ENCODE measurements around the gene ZFYVE9. TPM values are rescaled to one million over a fixed set of nuclear protein-coding genes. Genes with fewer than 3 reads are reported as not detected.

ZFYVE9 gene
- total and polyA plus RNA-seq, 4 donors: 38.9 to 96.7 (median 46.1) TPM

DNA sequence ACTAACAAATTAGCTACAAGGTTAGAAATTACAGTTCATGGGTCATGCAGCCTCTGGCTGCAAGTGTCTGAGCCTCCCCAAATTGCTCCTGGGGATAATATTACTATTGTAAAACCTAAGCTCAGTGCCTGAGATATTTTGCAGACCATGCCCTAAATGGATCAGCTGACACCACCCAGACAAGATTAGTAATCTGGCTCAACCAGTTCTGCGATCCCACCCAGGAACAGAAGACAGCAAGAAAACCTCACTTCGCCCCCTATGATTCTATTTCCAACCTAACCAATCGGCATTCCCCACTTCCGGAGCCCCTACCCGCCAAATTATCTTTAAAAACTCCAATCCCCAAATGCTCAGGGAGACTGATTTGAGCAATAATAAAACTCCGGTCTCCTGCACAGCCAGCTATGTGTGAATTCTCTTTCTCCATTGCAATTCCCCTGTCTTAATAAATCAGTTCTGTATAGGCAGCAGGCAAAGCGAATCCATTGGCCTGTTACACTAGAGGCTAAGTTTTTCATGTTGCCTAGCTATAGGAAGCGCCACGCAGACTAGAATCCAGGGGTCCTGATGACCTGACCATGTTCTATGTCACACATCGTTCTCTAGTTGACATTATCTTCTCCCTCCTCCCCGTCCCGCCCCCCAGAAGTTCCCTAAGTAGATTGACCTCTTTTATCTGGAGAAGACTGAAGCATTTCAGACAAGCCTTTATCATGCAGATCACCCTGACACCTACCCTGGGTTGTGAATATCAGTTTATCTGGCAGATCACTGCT is 22.4 kb upstream of the ZFYVE9 start:
- no peaks in the 10 kb centered on the region for H3K36me3 ChIP-seq (ENCODE audit: control insufficient read depth, insufficient read depth, low read length)
- WGBS (ENCODE audit: insufficient coverage): 25% methylated on average over 12 of the region's 12 CpGs
- peak in 1 of 6 donors; percentile 54 for DNase-seq (ENCODE audit: low read depth in 4 of 6, low spot score in 6 of 6)
- no peaks in the 10 kb centered on the region for H3K4me1 ChIP-seq (ENCODE audit: control insufficient read depth, insufficient read depth, low read length)
- H3K4me3 ChIP-seq (ENCODE audit: low read depth, low read length): no peak overlapping the region
- no peak overlapping the region for H3K27ac ChIP-seq (ENCODE audit: low read depth, low read length)
- no peaks in the 10 kb centered on the region for H3K27me3 ChIP-seq (ENCODE audit: control insufficient read depth, insufficient read depth, low read length)
- H3K9me3 ChIP-seq (ENCODE audit: control insufficient read depth, insufficient read depth, low read length): no peaks in the 10 kb centered on the region

DNA sequence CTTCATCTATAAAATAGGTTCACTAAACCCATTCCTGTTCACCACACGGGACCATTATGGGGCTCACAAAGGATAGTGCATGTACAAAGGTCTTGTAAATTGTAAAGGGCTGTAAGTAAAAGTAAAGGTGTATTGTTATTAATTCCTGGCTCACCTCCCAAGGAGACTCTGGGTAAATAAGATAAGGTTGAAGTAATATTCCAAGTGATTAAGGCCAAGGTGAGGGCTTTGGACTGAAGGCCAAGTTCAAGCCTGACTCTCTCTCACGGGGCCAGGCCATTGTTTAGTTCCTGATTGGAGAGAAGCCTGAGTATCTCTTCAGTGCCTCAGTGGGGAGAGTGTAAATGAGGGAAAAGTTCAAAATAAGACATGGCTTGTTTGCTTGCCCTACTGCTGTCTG is 19.5 kb upstream of the ZFYVE9 start:
- no peaks in the 10 kb centered on the region for H3K4me1 ChIP-seq (ENCODE audit: control insufficient read depth, insufficient read depth, low read length)
- no peak overlapping the region for H3K27ac ChIP-seq (ENCODE audit: low read depth, low read length)
- WGBS (ENCODE audit: insufficient coverage): 58% methylated on average over 1 of the region's 2 CpGs
- H3K9me3 ChIP-seq (ENCODE audit: control insufficient read depth, insufficient read depth, low read length): no peaks in the 10 kb centered on the region
- no peaks in the 10 kb centered on the region for H3K36me3 ChIP-seq (ENCODE audit: control insufficient read depth, insufficient read depth, low read length)
- no peak for DNase-seq (ENCODE audit: low read depth in 4 of 6, low spot score in 6 of 6)
- no peak overlapping the region for H3K4me3 ChIP-seq (ENCODE audit: low read depth, low read length)
- no peaks in the 10 kb centered on the region for H3K27me3 ChIP-seq (ENCODE audit: control insufficient read depth, insufficient read depth, low read length)

DNA sequence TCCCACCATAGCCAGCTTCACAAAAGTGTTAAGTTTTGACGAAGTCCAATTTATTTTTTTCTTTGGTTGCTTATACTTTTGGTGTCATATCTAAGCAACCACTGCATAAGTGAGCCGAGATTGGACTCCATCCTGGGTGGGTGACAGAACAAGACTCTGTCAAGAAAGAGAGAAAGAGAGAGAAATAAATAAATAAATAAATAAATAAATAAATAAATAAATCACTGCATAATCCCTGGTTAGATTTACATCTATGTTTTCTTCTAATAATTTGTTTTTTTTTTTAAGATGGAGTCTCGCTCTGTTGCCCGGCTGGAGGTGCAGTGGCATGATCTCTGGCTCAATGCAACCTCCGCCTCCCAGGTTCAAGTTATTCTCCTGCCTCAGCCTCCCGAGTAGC is 18.3 kb upstream of the ZFYVE9 start:
- no peaks in the 10 kb centered on the region for H3K9me3 ChIP-seq (ENCODE audit: control insufficient read depth, insufficient read depth, low read length)
- H3K27ac ChIP-seq (ENCODE audit: low read depth, low read length): no peak overlapping the region
- H3K27me3 ChIP-seq (ENCODE audit: control insufficient read depth, insufficient read depth, low read length): no peaks in the 10 kb centered on the region
- no peak for DNase-seq (ENCODE audit: low read depth in 4 of 6, low spot score in 6 of 6)
- H3K36me3 ChIP-seq (ENCODE audit: control insufficient read depth, insufficient read depth, low read length): no peaks in the 10 kb centered on the region
- H3K4me3 ChIP-seq (ENCODE audit: low read depth, low read length): no peak overlapping the region
- 100% methylated on average over 4 of the region's 6 CpGs for WGBS (ENCODE audit: insufficient coverage)
- no peaks in the 10 kb centered on the region for H3K4me1 ChIP-seq (ENCODE audit: control insufficient read depth, insufficient read depth, low read length)

DNA sequence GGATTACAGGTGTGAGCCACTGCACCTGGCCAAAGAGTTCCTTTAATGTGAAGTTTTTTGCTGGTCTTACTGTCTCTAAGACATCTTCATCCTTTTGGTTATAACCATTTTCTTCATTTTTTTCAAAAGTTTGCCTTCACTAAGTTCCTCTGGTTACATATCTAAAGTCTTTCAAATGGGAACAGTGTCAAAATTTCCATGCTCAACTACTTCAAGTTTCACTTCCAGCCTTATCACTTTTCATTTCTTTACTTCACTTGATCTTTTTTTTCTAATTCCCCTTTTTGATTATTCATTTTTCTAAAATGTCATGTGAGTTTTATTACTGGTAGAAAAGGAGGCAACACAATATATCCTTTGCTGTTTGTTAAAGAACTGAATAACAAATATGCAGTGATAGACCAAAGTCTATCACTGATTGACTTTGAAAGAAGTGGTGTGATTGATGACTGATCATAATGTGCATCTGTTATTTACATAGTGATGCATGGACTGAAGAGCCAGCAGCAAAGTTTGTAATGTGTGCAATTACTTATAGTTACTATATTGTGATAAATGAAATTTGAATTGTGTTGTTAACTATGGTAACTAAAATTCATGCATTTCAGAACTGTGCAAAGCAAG is 16.0 kb upstream of the ZFYVE9 start:
- Histone ChIP-seq H3K9me3 (ENCODE audit: control insufficient read depth, insufficient read depth, low read length) (no peaks in the 10 kb centered on the region), H3K36me3 (ENCODE audit: control insufficient read depth, insufficient read depth, low read length) (no peaks in the 10 kb centered on the region), H3K27me3 (ENCODE audit: control insufficient read depth, insufficient read depth, low read length) (no peaks in the 10 kb centered on the region), H3K4me1 (ENCODE audit: control insufficient read depth, insufficient read depth, low read length) (no peaks in the 10 kb centered on the region), H3K27ac (ENCODE audit: low read depth, low read length) (no peak overlapping the region), H3K4me3 (ENCODE audit: low read depth, low read length) (no peak overlapping the region)
- DNase-seq (ENCODE audit: low read depth in 4 of 6, low spot score in 6 of 6): no peak

DNA sequence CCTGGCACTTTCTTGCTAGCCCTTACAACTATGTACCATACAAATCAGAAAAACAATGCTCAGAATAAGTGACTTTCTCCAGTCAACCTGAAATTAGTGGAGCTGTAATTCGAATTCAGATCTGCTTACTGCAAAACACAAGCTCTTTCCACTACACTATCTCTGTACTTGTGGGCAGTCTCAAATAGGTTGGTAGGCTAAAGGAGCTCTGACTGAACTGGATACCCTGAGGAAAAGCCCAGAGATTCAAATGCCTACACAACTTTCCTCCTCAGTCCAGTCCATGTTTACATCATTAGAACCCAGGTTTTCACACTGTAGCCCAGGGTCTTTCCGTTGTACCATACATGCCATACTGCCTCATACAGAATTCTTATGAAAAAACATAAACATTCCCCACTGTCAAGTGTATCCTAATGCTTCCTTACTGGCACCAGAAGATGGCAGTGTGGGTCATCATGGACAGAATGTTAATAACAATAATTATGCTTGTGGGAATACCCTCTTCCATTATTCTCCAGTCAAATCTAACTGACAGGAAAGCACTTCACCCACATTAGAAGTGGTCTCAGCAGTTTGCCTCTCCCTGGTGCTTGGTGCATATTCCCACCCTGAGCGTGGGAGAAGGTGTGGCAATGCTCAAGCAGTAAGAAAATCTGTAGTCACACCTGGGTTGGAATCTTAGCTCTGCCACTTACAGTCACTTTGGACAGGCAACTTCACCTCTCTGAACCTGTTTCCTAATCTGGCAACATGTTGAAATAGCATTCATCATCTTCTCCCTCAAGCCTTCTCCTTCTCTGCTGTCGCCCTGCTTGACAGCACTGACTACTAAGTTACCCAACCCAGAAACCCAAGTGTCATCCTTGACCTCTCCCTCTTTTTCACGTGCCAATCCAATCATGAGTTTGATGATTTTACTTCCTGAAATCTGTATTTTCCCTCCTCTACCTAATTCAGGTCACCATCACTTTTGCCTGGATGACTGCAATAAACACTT is 14.4 kb upstream of the ZFYVE9 start:
- no peaks in the 10 kb centered on the region for H3K9me3 ChIP-seq (ENCODE audit: control insufficient read depth, insufficient read depth, low read length)
- DNase-seq (ENCODE audit: low read depth in 4 of 6, low spot score in 6 of 6): peak in 4 of 6 donors; percentile 31 to 87 (median 56)
- no peak overlapping the region for H3K27ac ChIP-seq (ENCODE audit: low read depth, low read length)
- H3K36me3 ChIP-seq (ENCODE audit: control insufficient read depth, insufficient read depth, low read length): no peaks in the 10 kb centered on the region
- H3K27me3 ChIP-seq (ENCODE audit: control insufficient read depth, insufficient read depth, low read length): no peaks in the 10 kb centered on the region
- WGBS (ENCODE audit: insufficient coverage): 24% methylated on average over 3 of the region's 5 CpGs
- H3K4me3 ChIP-seq (ENCODE audit: low read depth, low read length): no peak overlapping the region
- no peaks in the 10 kb centered on the region for H3K4me1 ChIP-seq (ENCODE audit: control insufficient read depth, insufficient read depth, low read length)

DNA sequence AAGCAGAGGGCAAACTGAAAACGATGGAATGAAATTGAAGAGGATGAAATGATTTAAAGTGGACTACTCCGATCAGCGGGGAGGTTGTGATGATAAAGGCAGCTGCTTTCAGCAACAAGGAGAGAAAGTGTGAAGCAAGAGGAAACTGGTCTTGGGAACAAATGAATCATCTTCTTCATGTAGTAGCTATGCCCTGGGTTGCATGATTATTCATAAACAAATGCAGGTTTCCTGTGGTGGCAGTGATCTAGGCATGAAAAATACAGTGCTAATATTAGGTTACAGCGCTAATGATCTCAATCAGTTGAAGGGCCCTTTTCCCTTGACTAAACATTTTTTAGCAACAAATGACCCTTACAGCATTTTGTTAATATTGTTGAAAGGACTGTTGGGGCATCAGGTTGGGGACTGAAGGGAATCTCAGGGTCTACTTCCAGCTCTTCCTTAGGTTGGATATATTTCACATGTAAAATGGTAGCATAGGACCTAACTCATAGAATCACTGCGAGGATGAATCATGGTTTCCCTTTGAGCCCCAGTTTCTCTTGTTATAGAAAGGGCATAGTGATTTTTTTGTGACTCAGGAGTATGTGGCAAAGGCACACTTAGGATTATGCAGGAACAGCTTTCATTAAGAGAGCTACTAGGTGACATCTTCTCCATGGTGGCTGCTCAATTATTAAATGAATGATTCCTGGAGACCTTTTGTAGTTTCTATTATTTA is 1.9 kb upstream of the ZFYVE9 start:
- 89% methylated on average over 4 of the region's 5 CpGs for WGBS (ENCODE audit: insufficient coverage)
- no peak for DNase-seq (ENCODE audit: low read depth in 4 of 6, low spot score in 6 of 6)

DNA sequence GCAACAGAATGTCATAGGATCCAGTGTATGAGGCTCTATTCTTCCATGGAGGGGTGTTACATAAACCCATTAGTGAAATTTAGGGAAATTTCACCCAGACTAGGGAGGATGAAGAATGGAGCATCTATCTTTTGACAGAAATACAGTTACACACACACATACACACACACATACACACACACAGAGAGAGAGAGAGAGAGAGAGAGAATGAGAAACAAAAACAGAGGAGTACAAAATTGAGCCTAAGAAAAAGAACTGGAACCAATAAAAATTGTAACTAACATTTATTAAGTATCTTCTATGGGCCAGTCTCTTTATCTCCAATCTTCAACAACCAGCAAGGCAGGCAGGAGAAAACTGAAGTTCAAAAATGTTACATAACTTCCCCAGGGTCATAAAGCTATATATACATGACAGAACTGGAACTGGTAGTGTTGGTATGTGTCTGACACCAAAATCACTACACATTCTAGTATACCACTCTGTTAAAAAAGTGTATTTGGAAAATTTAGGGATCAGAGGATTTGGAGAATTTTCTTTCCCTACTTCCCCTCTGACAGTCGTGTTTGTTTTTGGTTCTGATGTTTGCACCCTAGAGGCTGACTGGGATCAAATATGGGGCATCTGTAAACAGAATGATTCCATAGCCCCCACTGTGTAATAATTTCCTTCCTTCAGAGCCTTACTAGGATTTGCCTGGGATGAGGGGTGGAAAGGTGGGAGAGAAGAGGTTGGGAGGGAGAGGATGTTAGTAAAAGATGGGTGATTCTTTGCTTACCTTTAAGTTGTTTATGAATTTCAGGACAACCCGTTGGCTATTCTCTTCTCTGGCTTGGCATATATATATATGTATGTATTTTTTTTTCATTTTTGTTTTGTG is 1.0 kb upstream of the ZFYVE9 start:
- Histone ChIP-seq H3K9me3 (ENCODE audit: control insufficient read depth, insufficient read depth, low read length) (no peaks in the 10 kb centered on the region), H3K27me3 (ENCODE audit: control insufficient read depth, insufficient read depth, low read length) (no peaks in the 10 kb centered on the region), H3K36me3 (ENCODE audit: control insufficient read depth, insufficient read depth, low read length) (no peaks in the 10 kb centered on the region), H3K4me3 (ENCODE audit: low read depth, low read length) (no peak overlapping the region), H3K27ac (ENCODE audit: low read depth, low read length) (peak overlapping the region; percentile 84), H3K4me1 (ENCODE audit: control insufficient read depth, insufficient read depth, low read length) (no peaks in the 10 kb centered on the region)
- DNase-seq (ENCODE audit: low read depth in 4 of 6, low spot score in 6 of 6): peak in 2 of 6 donors; percentile 10 to 28
- no CpG with 5 or more reads among the region's 2 CpGs for WGBS (ENCODE audit: insufficient coverage)

More for the DNA sequence above, 1.9 kb upstream of the ZFYVE9 start:
- Histone ChIP-seq H3K36me3 (ENCODE audit: control insufficient read depth, insufficient read depth, low read length) (no peaks in the 10 kb centered on the region), H3K4me1 (ENCODE audit: control insufficient read depth, insufficient read depth, low read length) (no peaks in the 10 kb centered on the region), H3K27ac (ENCODE audit: low read depth, low read length) (no peak overlapping the region), H3K27me3 (ENCODE audit: control insufficient read depth, insufficient read depth, low read length) (no peaks in the 10 kb centered on the region), H3K9me3 (ENCODE audit: control insufficient read depth, insufficient read depth, low read length) (no peaks in the 10 kb centered on the region), H3K4me3 (ENCODE audit: low read depth, low read length) (no peak overlapping the region)

DNA sequence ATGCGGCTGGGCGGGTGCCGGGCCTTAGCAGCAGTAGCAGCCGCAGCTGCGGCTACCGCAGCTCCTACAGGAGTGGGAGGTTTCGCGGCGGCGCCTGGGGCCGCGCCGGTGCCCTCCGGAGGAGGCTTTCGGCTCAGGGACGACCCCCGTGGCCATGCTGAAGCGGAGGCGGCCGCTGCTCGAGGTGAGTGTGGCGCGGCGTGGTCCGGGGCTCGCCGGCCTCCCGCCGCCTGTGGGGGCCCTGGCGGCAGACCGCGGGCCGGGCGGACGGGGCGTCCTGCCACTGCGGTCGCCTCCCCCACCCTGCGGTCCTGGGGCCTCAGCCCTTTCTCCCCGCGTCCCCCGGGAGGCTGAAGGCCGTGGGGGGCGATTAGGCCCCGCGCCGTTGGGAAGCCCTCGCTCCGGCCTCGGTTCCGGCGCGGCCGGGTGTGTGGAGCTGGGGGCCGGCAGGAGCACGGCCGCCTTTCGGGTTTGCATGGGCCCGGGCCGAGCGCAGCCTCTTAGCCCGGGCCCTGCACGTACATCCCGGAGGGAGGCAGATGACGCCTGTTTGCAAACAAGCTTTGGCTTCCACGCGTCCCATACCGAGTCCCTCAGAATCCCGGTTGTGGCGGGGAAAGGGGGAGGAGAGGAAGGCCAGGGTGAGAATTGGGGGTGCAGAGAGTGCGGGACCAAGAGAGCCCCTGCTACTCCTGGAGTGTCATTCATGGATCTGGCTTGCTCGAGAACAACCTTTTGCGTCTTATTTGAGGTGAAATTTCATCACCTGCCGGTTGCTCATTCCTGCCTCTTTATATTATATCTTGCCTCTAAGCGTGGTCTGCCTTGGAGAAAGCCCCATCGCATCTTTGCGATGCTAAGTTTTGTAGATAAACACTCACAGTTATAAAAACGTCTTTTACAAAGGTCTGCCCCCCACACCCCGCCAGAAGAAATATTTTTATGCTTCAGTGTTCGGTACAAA is 613 bp downstream of the ZFYVE9 start:
- no peaks in the 10 kb centered on the region for H3K27me3 ChIP-seq (ENCODE audit: control insufficient read depth, insufficient read depth, low read length)
- H3K9me3 ChIP-seq (ENCODE audit: control insufficient read depth, insufficient read depth, low read length): no peaks in the 10 kb centered on the region
- peak overlapping the region; percentile 83 for H3K27ac ChIP-seq (ENCODE audit: low read depth, low read length)
- no peaks in the 10 kb centered on the region for H3K36me3 ChIP-seq (ENCODE audit: control insufficient read depth, insufficient read depth, low read length)
- peak in 5 of 6 donors; percentile 33 to 82 (median 49) for DNase-seq (ENCODE audit: low read depth in 4 of 6, low spot score in 6 of 6)
- peak overlapping the region; percentile 63 for H3K4me3 ChIP-seq (ENCODE audit: low read depth, low read length)
- 0% methylated on average over 75 of the region's 80 CpGs for WGBS (ENCODE audit: insufficient coverage)
- H3K4me1 ChIP-seq (ENCODE audit: control insufficient read depth, insufficient read depth, low read length): no peaks in the 10 kb centered on the region

Measured in spinal cord (tissue), 10 donors.